Measurements from ENCODE around the gene INSRR. TPM values are rescaled to one million over a fixed set of nuclear protein-coding genes. Genes with fewer than 3 reads are reported as not detected.

INSRR gene
- total and polyA plus RNA-seq, 2 of the 4 experiments (the other 2 are of a cell fraction): not detected

DNA sequence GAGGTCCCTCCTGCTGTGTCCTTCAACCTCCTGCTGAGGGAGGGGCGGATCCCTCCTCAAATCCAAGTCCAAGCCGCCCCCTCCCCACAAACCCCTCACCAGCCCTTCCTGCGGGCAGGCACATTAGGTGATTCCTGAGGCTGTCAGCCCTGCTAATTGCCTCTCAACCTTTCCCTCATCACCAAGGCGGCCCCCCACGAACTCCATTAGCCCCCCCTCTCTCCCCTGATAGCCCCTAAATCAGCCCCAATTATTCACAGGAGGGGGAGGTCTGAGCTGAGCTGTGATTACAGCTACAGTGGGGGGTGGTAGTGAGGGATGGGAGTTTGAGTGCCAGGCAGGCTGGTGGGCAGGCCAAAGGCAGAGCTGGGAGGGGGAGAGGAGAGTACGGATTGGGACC is 28.8 kb upstream of the INSRR start:
- DNase-seq (no peak), ATAC-seq (ENCODE audit: low read depth) (no peak)
- no peaks in the 10 kb centered on the region for H3K9me3 ChIP-seq (ENCODE audit: control insufficient read depth, insufficient read depth, low read length)
- H2AK5ac ChIP-seq (ENCODE audit: low read depth, low read length): no peak overlapping the region
- H2BK5ac ChIP-seq (ENCODE audit: low read depth, low read length, poor library complexity, severe bottlenecking): no peak overlapping the region
- no peak overlapping the region for H3K27ac ChIP-seq (ENCODE audit: insufficient read depth, low read length)
- H3K79me1 ChIP-seq (ENCODE audit: low read depth in 1 of 2, low read length in 2 of 2): no peaks in the 10 kb centered on the region
- intact Hi-C loops (cut with micrococcal nuclease): no loop called here
- 26% methylated on average over 3 of the region's 6 CpGs; no CpG with 5 or more reads in 1 of the 2 experiments for WGBS, 2 experiments (ENCODE audit: extremely low coverage in 2 of 2, insufficient read length in 1 of 2)
- no peak overlapping the region for H3K9ac ChIP-seq (ENCODE audit: low read depth, low read length)
- H3K4me1 ChIP-seq (ENCODE audit: control insufficient read depth, insufficient read depth, low read length): no peaks in the 10 kb centered on the region
- H3K18ac ChIP-seq (ENCODE audit: low read depth, low read length): no peak overlapping the region
- no peak overlapping the region for H3K56ac ChIP-seq (ENCODE audit: extremely low read depth, insufficient read depth, low read length)
- TF ChIP-seq MAFK (IDR thresholded peaks at IDR 0.05; ENCODE audit: low read depth, low read length) (no peak), RCOR1 (IDR thresholded peaks at IDR 0.05; ENCODE audit: insufficient replicate concordance, low read length) (no peak), CEBPB (IDR thresholded peaks at IDR 0.05; ENCODE audit: low read depth, low read length) (no peak), RFX5 (IDR thresholded peaks at IDR 0.05; ENCODE audit: low read depth, low read length) (no peak), BHLHE40 (IDR thresholded peaks at IDR 0.05; ENCODE audit: low read depth, low read length) (no peak), RAD21 (IDR thresholded peaks at IDR 0.05; ENCODE audit: low read length) (no peak), CHD1 (IDR thresholded peaks at IDR 0.05; ENCODE audit: low read depth, low read length) (no peak)
- ChIA-PET CTCF (interaction anchor here (1.0 kb wide), 1 partner anchor 40 kb away, joined by 3 read pairs; no protein-coding TSS in a partner anchor), POLR2A (ENCODE audit: unreplicated experiment) (no interaction called here)
- in situ Hi-C loops (cut with MboI; ENCODE audit: low sequenced_read_pairs): loop anchor here (10.0 kb wide), 1 partner anchor 193 kb away; no protein-coding TSS in a partner anchor
- H3K27me3 ChIP-seq (ENCODE audit: control insufficient read depth, insufficient read depth, low read length): peaks cover 60% of the 10 kb centered on the region
- H3K36me3 ChIP-seq (ENCODE audit: control insufficient read depth, insufficient read depth, low read length): no peaks in the 10 kb centered on the region
- H4K5ac ChIP-seq (ENCODE audit: low read depth, low read length): no peak overlapping the region
- H2AFZ ChIP-seq (replicated peaks; ENCODE audit: low read length, poor library complexity): no peak overlapping the region
- H4K91ac ChIP-seq (ENCODE audit: insufficient read depth, low read depth, low read length): no peak overlapping the region
- no peak overlapping the region for H3K4ac ChIP-seq (ENCODE audit: low read depth, low read length)
- H2AK9ac ChIP-seq (replicated peaks; ENCODE audit: low read depth, low read length, poor library complexity): no peak overlapping the region
- H4K20me1 ChIP-seq (ENCODE audit: insufficient read depth, low read length): no peaks in the 10 kb centered on the region
- H3K23ac ChIP-seq (ENCODE audit: low read depth, low read length): no peak overlapping the region
- no peak overlapping the region for H4K8ac ChIP-seq (ENCODE audit: low read depth in 2 of 2, low read length in 2 of 2)
- no peak overlapping the region for H2BK15ac ChIP-seq (ENCODE audit: low read depth, low read length)
- no peak overlapping the region for H2BK120ac ChIP-seq (ENCODE audit: low read depth, low read length)
- dilution Hi-C loops (cut with HindIII; ENCODE audit: low sequenced_read_pairs, unreplicated experiment): no loop called here
- H3K14ac ChIP-seq (replicated peaks; ENCODE audit: low read depth, low read length): no peak overlapping the region
- BruUV-seq (replicated peaks): no TSS peak
- H2BK20ac ChIP-seq (ENCODE audit: low read depth, low read length): no peak overlapping the region
- no peak overlapping the region for H3K4me2 ChIP-seq (ENCODE audit: low read depth, low read length)
- no peak overlapping the region for H3K4me3 ChIP-seq (ENCODE audit: insufficient read depth, low read depth, low read length)
- H3K9me1 ChIP-seq (ENCODE audit: insufficient read depth, low read length): no peaks in the 10 kb centered on the region

Measured in IMR-90 (cell line).